HUES48 (cell line): ENCODE results near the gene LRCOL1.

ENCODE experiments used
- H3K27ac ChIP-seq: one replicate; pipeline ENCODE4 v1.7.0; 2013; ENCODE audit warnings: low read depth, low read length, inconsistent platforms
- H3K27me3 ChIP-seq: 2 replicates; pipeline ENCODE4 v1.6.1; 2013; ENCODE audit warnings: mild to moderate bottlenecking, low read length; ENCODE audit not compliant: control insufficient read depth, insufficient read depth
- H3K36me3 ChIP-seq: 2 replicates; pipeline ENCODE4 v1.6.1; 2013; ENCODE audit warnings: low read length; ENCODE audit not compliant: control insufficient read depth, insufficient read depth
- H3K4me1 ChIP-seq: 2 replicates; pipeline ENCODE4 v1.6.1; 2013; ENCODE audit warnings: mild to moderate bottlenecking, low read length; ENCODE audit not compliant: control insufficient read depth, insufficient read depth
- H3K4me3 ChIP-seq: 2 replicates; pipeline ENCODE4 v1.5.1; 2013; ENCODE audit warnings: mild to moderate bottlenecking, low read depth, low read length
- H3K9ac ChIP-seq: 2 replicates; pipeline ENCODE4 v1.6.1; 2013; ENCODE audit warnings: mild to moderate bottlenecking, low read depth, low read length, moderate library complexity
- H3K9me3 ChIP-seq: 2 replicates; pipeline ENCODE4 v1.6.1; 2013; ENCODE audit warnings: low read length; ENCODE audit not compliant: control insufficient read depth, insufficient read depth

Gene LRCOL1

GRCh38 chr12:132569856-132570480 is 40.4 kb downstream of the LRCOL1 start:
- H3K36me3 ChIP-seq: peaks cover 61% of the 10 kb centered on the region
- H3K27ac ChIP-seq: no peak overlapping the region

GRCh38 chr12:132568826-132569480 is 41.4 kb downstream of the LRCOL1 start:
- Histone ChIP-seq H3K9ac (no peak overlapping the region), H3K9me3 (no peaks in the 10 kb centered on the region), H3K27me3 (no peaks in the 10 kb centered on the region; the same call in 1 of the 2 replicates), H3K27ac (no peak overlapping the region), H3K4me3 (no peak overlapping the region), H3K36me3 (peaks cover 53% of the 10 kb centered on the region), H3K4me1 (no peaks in the 10 kb centered on the region)

More at GRCh38 chr12:132569856-132570480, 40.4 kb downstream of the LRCOL1 start:
- Histone ChIP-seq H3K9ac (no peak overlapping the region), H3K9me3 (no peaks in the 10 kb centered on the region), H3K4me1 (no peaks in the 10 kb centered on the region), H3K27me3 (no peaks in the 10 kb centered on the region; the same call in 1 of the 2 replicates), H3K4me3 (no peak overlapping the region)

DNA sequence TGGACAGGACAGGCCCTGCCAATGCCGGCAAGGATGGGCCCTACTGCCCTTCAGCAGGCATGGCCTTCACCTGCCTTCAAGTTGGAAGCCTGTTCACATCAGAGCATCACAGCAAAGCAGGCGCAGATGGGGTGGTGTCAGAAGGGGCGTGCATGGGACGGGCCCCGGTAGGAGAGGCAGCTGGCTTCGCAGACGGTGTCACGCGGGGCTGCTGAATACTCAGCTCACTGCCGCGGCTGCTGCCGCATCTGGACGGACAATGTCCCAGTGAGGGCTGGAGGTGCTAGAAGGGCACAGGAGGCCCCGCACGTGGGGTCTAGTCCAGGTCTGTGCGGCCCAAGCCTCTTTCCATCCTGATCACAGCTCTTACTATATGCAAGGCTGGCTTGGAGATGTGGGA is 42.1 kb downstream of the LRCOL1 start:
- no peak overlapping the region for H3K4me3 ChIP-seq
- no peak overlapping the region for H3K27ac ChIP-seq
- no peaks in the 10 kb centered on the region; the same call in 1 of the 2 replicates for H3K27me3 ChIP-seq
- peaks cover 47% of the 10 kb centered on the region for H3K36me3 ChIP-seq
- no peaks in the 10 kb centered on the region for H3K4me1 ChIP-seq
- no peak overlapping the region for H3K9ac ChIP-seq
- H3K9me3 ChIP-seq: no peaks in the 10 kb centered on the region

DNA sequence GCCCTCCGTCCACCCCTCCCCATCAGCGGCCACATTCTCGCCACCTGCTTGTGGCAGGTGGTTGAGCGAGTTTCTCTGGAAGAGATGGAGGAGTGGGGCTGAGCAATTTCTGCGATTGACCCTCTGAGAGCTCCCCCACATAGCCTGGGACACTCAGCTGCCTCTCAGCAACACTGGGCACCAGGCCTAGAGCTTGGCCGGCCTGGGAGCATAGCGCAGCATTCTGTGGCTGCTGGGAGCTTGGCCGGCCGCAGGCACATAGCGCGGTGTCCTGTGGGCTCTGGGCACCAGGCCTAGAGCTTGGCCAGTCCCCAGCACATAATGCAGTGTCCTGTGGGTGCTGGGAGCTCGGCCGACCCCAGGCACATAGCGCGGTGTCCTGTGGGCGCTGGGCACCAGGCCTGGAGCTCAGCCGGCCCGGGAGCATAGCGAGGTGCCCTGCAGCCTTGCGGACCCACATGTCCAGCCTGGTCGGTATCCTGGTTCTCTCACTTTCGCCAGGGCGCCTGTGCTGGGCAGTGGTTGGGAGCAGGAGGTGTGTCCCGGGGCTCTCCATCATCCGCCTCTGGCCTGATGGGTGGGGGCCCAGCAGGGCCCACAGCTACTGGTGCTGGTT is 43.8 kb downstream of the LRCOL1 start:
- no peaks in the 10 kb centered on the region for H3K9me3 ChIP-seq
- peaks cover 38% of the 10 kb centered on the region for H3K36me3 ChIP-seq
- no peak overlapping the region for H3K9ac ChIP-seq
- no peak overlapping the region for H3K27ac ChIP-seq
- no peaks in the 10 kb centered on the region; the same call in 1 of the 2 replicates for H3K27me3 ChIP-seq
- H3K4me1 ChIP-seq: peaks cover 3% of the 10 kb centered on the region
- no peak overlapping the region for H3K4me3 ChIP-seq

- peaks cover 3% of the 10 kb centered on the region for H3K4me1 ChIP-seq
- no peak overlapping the region for H3K9ac ChIP-seq
- H3K36me3 ChIP-seq: peaks cover 30% of the 10 kb centered on the region
These were observed 45.0 kb downstream of the LRCOL1 start for GRCh38 chr12:132565365-132565764.

DNA sequence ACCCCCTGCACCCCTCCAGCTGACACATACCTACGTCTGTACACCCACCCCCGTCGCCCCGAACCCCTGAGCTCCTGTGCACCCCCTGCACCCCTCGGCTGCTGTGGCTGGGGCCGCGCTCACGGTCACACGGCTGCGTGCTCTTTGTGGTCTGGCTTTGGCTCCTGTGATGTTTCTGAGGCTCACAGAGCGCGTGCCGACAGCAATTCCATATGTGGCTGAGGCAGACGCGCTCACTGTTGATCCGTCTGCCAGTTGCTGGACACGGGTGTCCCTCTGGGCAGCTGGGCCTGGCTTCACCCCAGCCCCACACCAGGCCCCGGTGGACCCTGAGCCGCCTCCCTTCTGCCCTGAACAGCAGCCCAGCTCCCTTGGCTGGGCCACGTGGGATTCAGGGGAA is 46.5 kb downstream of the LRCOL1 start:
- H3K4me1 ChIP-seq: peaks cover 3% of the 10 kb centered on the region
- H3K27me3 ChIP-seq: peaks cover 4% of the 10 kb centered on the region
- no peak overlapping the region for H3K9ac ChIP-seq
- H3K27ac ChIP-seq: no peak overlapping the region
- H3K4me3 ChIP-seq: no peak overlapping the region
- no peaks in the 10 kb centered on the region for H3K9me3 ChIP-seq
- peaks cover 28% of the 10 kb centered on the region for H3K36me3 ChIP-seq

More at GRCh38 chr12:132565365-132565764, 45.0 kb downstream of the LRCOL1 start:
- H3K27ac ChIP-seq: no peak overlapping the region
- H3K9me3 ChIP-seq: no peaks in the 10 kb centered on the region
- H3K27me3 ChIP-seq: no peaks in the 10 kb centered on the region; the same call in 1 of the 2 replicates
- H3K4me3 ChIP-seq: no peak overlapping the region

GRCh38 chr12:132562489-132563021 is 47.8 kb downstream of the LRCOL1 start:
- H3K9ac ChIP-seq: no peak overlapping the region
- peaks cover 23% of the 10 kb centered on the region for H3K36me3 ChIP-seq
- peaks cover 3% of the 10 kb centered on the region for H3K4me1 ChIP-seq
- H3K4me3 ChIP-seq: no peak overlapping the region
- peaks cover 17% of the 10 kb centered on the region for H3K27me3 ChIP-seq
- H3K27ac ChIP-seq: no peak overlapping the region
- no peaks in the 10 kb centered on the region for H3K9me3 ChIP-seq

DNA sequence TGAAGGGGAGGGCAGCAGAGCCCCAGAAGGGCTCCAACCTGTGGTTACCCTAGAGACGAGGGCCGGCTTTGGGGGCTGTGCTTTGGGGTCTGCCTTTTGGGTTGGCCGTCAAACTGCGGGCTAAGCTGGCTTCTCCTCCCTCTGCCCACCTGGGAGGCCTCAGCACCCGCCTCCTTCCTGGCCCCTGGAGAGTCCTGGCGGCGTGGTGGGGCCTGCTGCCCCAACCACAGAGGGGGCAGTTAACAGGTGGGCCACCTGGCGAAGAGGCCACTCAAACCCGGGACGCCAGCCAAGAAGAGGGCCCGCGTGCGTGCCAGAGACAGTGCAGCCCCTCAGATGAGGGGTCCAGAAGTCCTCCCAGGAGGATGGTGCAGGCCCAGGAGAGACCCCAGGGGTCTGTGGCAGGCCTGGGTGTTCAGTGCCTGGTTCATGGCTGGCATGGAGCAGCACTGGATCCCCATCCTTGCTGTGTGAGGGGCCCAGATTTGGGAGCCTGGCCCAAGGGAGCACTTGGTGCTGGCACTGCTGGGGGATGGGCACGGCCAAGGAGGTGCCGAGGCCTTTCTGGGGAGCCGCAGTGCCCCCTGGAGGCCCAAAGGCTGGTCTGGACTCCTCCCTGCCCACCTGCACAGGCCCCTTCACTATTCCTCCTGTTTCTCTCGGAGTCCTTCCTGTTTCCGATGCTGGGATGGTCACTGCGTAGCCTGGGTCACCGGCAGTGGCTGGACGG is 48.8 kb downstream of the LRCOL1 start:
- H3K9me3 ChIP-seq: no peaks in the 10 kb centered on the region
- H3K27ac ChIP-seq: no peak overlapping the region
- peak overlapping the region; percentile 74; the same call in 1 of the 2 replicates for H3K4me3 ChIP-seq
- H3K4me1 ChIP-seq: peaks cover 3% of the 10 kb centered on the region
- peaks cover 17% of the 10 kb centered on the region for H3K36me3 ChIP-seq
- H3K9ac ChIP-seq: no peak overlapping the region
- peaks cover 25% of the 10 kb centered on the region for H3K27me3 ChIP-seq

- peaks cover 3% of the 10 kb centered on the region for H3K4me1 ChIP-seq
- H3K4me3 ChIP-seq: peak overlapping the region; percentile 74
- H3K36me3 ChIP-seq: peaks cover 9% of the 10 kb centered on the region
- peak overlapping the region; percentile 76 for H3K9ac ChIP-seq
- peaks cover 31% of the 10 kb centered on the region for H3K27me3 ChIP-seq
- H3K27ac ChIP-seq: no peak overlapping the region
- H3K9me3 ChIP-seq: no peaks in the 10 kb centered on the region
These were observed 49.6 kb downstream of the LRCOL1 start for GRCh38 chr12:132560614-132561426.

DNA sequence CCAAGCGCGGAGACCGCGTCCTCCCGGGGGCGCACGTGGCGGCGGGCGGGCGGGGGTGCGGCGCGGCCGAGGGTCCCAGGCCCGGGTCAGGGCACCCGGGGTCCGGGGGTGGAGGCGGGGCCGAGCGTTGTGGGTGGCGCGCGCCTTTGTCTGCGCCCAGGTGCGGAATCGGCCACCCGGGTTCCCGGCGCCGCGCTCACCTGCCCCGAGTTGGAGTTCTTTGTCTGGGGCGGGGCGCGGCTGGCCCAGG is 50.1 kb downstream of the LRCOL1 start:
- no peaks in the 10 kb centered on the region for H3K9me3 ChIP-seq
- peaks cover 5% of the 10 kb centered on the region; the same call in 1 of the 2 replicates for H3K36me3 ChIP-seq
- peak overlapping the region; percentile 74 for H3K4me3 ChIP-seq
- H3K27me3 ChIP-seq: peaks cover 35% of the 10 kb centered on the region
- peak overlapping the region; percentile 76 for H3K9ac ChIP-seq
- peak overlapping the region; percentile 28 for H3K27ac ChIP-seq
- peaks cover 3% of the 10 kb centered on the region for H3K4me1 ChIP-seq
